HCT116 (cell line): ENCODE results near the gene PLCL2.

ENCODE experiments used
- CEBPB ChIP-seq: IDR thresholded peaks from 2 replicates; pipeline ENCODE4 v1.6.1; 2012; ENCODE audit warnings: low read depth
- EZH2 ChIP-seq: fragments of 200-600 bp; sonication (generic); IDR thresholded peaks from 2 replicates; pipeline ENCODE4 v1.6.1; 2017; ENCODE audit warnings: antibody characterized with exemption, mixed run types
- TF ChIP-seq, protein P1 (sequence below), 3 experiments: fragments of 200-600 bp in 1 of 3; sonication (generic) in 1 of 3; IDR thresholded peaks in 2 of 3; conservative IDR thresholded peaks in 1 of 3; 2 replicates each; pipeline ENCODE4 v1.5.1; 2012 to 2017; ENCODE audit warnings: low read depth in 2 of 3, low read length in 2 of 3, antibody characterized with exemption in 1 of 3, borderline replicate concordance in 1 of 3, control low read depth in 1 of 3, mild to moderate bottlenecking in 1 of 3, mixed read lengths in 1 of 3, mixed run types in 1 of 3, moderate library complexity in 1 of 3; ENCODE audit not compliant: insufficient read depth in 1 of 3

- no peak for TF ChIP-seq CEBPB
- TF ChIP-seq, protein P1, sequence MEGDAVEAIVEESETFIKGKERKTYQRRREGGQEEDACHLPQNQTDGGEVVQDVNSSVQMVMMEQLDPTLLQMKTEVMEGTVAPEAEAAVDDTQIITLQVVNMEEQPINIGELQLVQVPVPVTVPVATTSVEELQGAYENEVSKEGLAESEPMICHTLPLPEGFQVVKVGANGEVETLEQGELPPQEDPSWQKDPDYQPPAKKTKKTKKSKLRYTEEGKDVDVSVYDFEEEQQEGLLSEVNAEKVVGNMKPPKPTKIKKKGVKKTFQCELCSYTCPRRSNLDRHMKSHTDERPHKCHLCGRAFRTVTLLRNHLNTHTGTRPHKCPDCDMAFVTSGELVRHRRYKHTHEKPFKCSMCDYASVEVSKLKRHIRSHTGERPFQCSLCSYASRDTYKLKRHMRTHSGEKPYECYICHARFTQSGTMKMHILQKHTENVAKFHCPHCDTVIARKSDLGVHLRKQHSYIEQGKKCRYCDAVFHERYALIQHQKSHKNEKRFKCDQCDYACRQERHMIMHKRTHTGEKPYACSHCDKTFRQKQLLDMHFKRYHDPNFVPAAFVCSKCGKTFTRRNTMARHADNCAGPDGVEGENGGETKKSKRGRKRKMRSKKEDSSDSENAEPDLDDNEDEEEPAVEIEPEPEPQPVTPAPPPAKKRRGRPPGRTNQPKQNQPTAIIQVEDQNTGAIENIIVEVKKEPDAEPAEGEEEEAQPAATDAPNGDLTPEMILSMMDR (IDR thresholded peaks at IDR 0.05 in 2 of 3, conservative IDR thresholded peaks at IDR 0.05 in 1 of 3; ENCODE audit: borderline replicate concordance in 1 of 3, insufficient read depth in 1 of 3, low read depth in 2 of 3, low read length in 2 of 3): no peak
- no peak for TF ChIP-seq EZH2
These were observed 156.2 kb downstream of the PLCL2 start for GRCh38 chr3:17040990-17041377.
